Kidney (tissue), 14 donors: ENCODE data around the gene REEP1. TPM values are rescaled to one million over a fixed set of nuclear protein-coding genes. Genes with fewer than 3 reads are reported as not detected.
A peak's percentile ranks its signal among the peaks of the same experiment; 100 is the strongest.

Experiments used
- DNase-seq, 5 donors: peaks; one replicate each; pipeline ENCODE4 v3.0.0-alpha.2; 2013 to 2020
- FAIRE-seq: peaks from 2 replicates; lab custom pipeline; 2012; peaks lifted over from hg19 to GRCh38; lab: Jason Lieb, UNC
- H3K27ac ChIP-seq, 2 donors: one replicate each; pipeline ENCODE4 v1.7.0; 2013; ENCODE audit warnings: low read depth in 2 of 2, low read length in 2 of 2, inconsistent platforms in 1 of 2
- H3K27me3 ChIP-seq: one replicate; pipeline ENCODE4 v1.7.1; 2013; ENCODE audit warnings: low read length, inconsistent platforms; ENCODE audit not compliant: control insufficient read depth, insufficient read depth
- H3K36me3 ChIP-seq, 3 donors: one replicate each; pipeline versions ENCODE4 v1.7.0 to v1.7.1; 2013; ENCODE audit warnings: low read length in 3 of 3, control low read depth in 1 of 3, inconsistent platforms in 1 of 3; ENCODE audit not compliant: insufficient read depth in 3 of 3, control insufficient read depth in 2 of 3
- H3K4me1 ChIP-seq, 3 donors: one replicate each; pipeline versions ENCODE4 v1.7.0 to v1.7.1; 2013; ENCODE audit warnings: low read length in 3 of 3, inconsistent platforms in 1 of 3, low read depth in 1 of 3; ENCODE audit not compliant: control insufficient read depth in 2 of 3, insufficient read depth in 2 of 3
- H3K4me3 ChIP-seq, 3 donors: one replicate each; pipeline versions ENCODE4 v1.7.0 to v1.8.1; 2013; ENCODE audit warnings: low read length in 3 of 3, control low read depth in 1 of 3, inconsistent platforms in 1 of 3
- H3K9ac ChIP-seq, 3 donors: one replicate each; pipeline versions ENCODE4 v1.7.0 to v1.7.1; 2013; ENCODE audit warnings: low read length in 3 of 3, control low read depth in 1 of 3, inconsistent platforms in 1 of 3
- H3K9me3 ChIP-seq, 3 donors: one replicate each; pipeline versions ENCODE4 v1.7.0 to v1.7.1; 2013; ENCODE audit warnings: low read length in 3 of 3, control low read depth in 1 of 3, inconsistent platforms in 1 of 3; ENCODE audit not compliant: control insufficient read depth in 2 of 3, insufficient read depth in 1 of 3
- CTCF ChIP-seq: IDR thresholded peaks from 3 replicates; pipeline ENCODE4 v1.5.1; 2012; ENCODE audit warnings: mild to moderate bottlenecking, moderate library complexity, borderline replicate concordance; ENCODE audit not compliant: insufficient read depth; ENCODE audit errors: extremely low read depth
- intact Hi-C: fragments of 100-400 bp; cut with DNase I; formaldehyde crosslinking; loops from one replicate; pipeline ENCODE4 v1.11.1; 2022
- polyA plus RNA-seq: library from polyadenylated mRNA; stranded (reverse); fragments of 350-450 nt; fragmentation: Illumina TruSeq; extraction: RNeasy Lipid Tissue Mini Kit (QIAGEN cat#74804); gene quantifications from one replicate; pipeline ENCODE4 v1.2.3, GENCODE V29; 2014; ENCODE audit warnings: low read depth, low replicate concordance; ENCODE audit not compliant: insufficient read depth
- total RNA-seq: library from RNA; stranded (reverse); fragmentation: NEBNext Ultra II Directional; extraction: Animal tissue kit (Norgen Biotek cat#: 25700); gene quantifications from one replicate; pipeline ENCODE4 v1.2.1, GENCODE V29; 2021
- donor health status: control.
- donor health status: control.
- donor health status: control.
- donor health status: control.
- donor health status: control.
- donor health status: DM: yes; HTN: yes; CAD: no.
- donor health status: Normal renal cell carcinoma (clear cell type).

REEP1 gene
- total and polyA plus RNA-seq, 2 donors from 2014 or later, result 3.3 to 4.3 TPM

GRCh38 chr2:86199834-86200177 is 137.6 kb downstream of the REEP1 start:
- H3K4me1 ChIP-seq, result peaks cover 0 to 3% (median 0%) of the 10 kb centered on the region in 3 donors
- peak overlapping the region; percentile 86 to 100 (median 93) for H3K4me3 ChIP-seq
- no peaks in the 10 kb centered on the region for H3K27me3 ChIP-seq
- H3K27ac ChIP-seq, result peak overlapping the region; percentile 58 to 81
- H3K9ac ChIP-seq, result peak overlapping the region; percentile 80 to 95 (median 83)
- FAIRE-seq (no peak), DNase-seq (no peak)
- intact Hi-C loops, result no loop called here
- TF ChIP-seq CTCF, result no peak
- H3K36me3 ChIP-seq, result no peaks in the 10 kb centered on the region
- H3K9me3 ChIP-seq, result no peaks in the 10 kb centered on the region

GRCh38 chr2:86195808-86196387 is 141.5 kb downstream of the REEP1 start:
- H3K36me3 ChIP-seq, result no peaks in the 10 kb centered on the region
- H3K4me1 ChIP-seq, result peaks cover 4 to 14% (median 10%) of the 10 kb centered on the region in 3 donors
- DNase-seq (peak in 2 of 5 donors; percentile 55 to 71), FAIRE-seq (no peak)
- H3K4me3 ChIP-seq, result peak overlapping the region; percentile 70 to 90 (median 73)
- TF ChIP-seq CTCF, result no peak
- peak overlapping the region; percentile 99 for H3K27ac ChIP-seq
- no peaks in the 10 kb centered on the region for H3K9me3 ChIP-seq
- H3K9ac ChIP-seq, result peak overlapping the region in 2 of 3 donors; percentile 60 to 78
- intact Hi-C loops, result no loop called here
- no peaks in the 10 kb centered on the region for H3K27me3 ChIP-seq

DNA sequence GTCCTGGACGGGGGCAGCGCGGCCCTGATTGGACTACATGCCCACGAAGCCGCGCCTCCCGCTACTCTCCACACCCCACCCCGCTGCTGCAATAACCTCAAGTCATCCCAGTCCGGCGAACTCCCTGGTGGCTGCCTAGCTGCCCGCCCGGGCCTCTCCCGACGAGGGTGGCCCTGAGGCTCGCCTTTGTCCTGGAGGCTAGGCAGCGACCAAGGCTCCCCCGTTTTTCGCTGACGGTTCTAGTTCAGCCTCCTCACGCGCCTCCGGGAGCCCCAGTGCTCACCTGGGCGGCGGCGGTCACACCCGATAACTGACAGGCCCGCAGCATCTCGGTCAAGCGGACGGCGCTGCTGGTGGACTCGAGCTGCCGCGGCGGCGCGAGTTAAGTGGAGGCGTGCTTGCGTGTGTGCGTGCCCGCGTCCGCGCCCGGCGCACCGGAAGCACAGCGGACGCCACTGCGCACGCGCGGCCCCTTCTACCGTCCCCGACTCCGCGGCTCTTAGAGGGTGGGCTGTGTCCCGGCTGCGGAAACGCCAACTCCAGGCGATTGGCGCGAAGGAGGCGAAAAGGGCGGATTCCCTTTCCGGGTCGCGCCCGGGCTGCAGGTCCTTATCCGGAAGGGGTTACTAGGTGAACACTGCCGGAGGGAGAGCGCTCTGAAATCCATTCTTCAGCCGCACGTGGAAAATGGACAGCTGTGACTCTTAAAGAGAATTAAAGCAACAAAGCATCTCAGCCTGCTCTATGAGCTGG is 142.2 kb downstream of the REEP1 start, which contains the start of gene IMMT:
TSS of gene IMMT (minus strand) at position 408 of the 753 bp plus-strand sequence. CDS start at position 328, 80 bp downstream.
- H3K9ac ChIP-seq, result peak within 1 kb of the TSS; percentile 81 to 82 (median 81)
- no peak for TF ChIP-seq CTCF
- no peaks in the 10 kb centered on the region for H3K9me3 ChIP-seq
- H3K27ac ChIP-seq, result peak within 1 kb of the TSS; percentile 99
- peaks cover 4 to 14% (median 10%) of the 10 kb centered on the region in 3 donors for H3K4me1 ChIP-seq
- intact Hi-C loops, result no loop called here
- peaks cover 0 to 3% (median 0%) of the 10 kb centered on the region in 3 donors for H3K36me3 ChIP-seq
- no peaks in the 10 kb centered on the region for H3K27me3 ChIP-seq
- no peak for FAIRE-seq
- DNase-seq, result peak; percentile 97 to 99 (median 98)
- H3K4me3 ChIP-seq, result peak within 1 kb of the TSS; percentile 70 to 90 (median 73)
